Esophagus muscularis mucosa (tissue), 3 donors: ENCODE results near the gene PLXDC1.

Experiments used
- CTCF ChIP-seq, 3 experiments: fragments of 200-600 bp in 2 of 3; fragments of 450-650 bp in 1 of 3; sonication (generic) in 2 of 3; IDR thresholded peaks; one replicate each; pipeline ENCODE4 v1.5.1; 2017 to 2019; ENCODE audit warnings: antibody characterized with exemption in 3 of 3, mild to moderate bottlenecking in 2 of 3, moderate library complexity in 1 of 3
- POLR2A ChIP-seq: fragments of 450-650 bp; IDR thresholded peaks from one replicate; pipeline ENCODE4 v1.6.1; 2017; ENCODE audit warnings: antibody characterized with exemption, moderate library complexity, mild to moderate bottlenecking, low read depth
- POLR2AphosphoS5 ChIP-seq, 2 donors: sonication (generic); formaldehyde crosslinking; IDR thresholded peaks; one replicate each; pipeline ENCODE4 v1.6.1; 2017; ENCODE audit warnings: antibody characterized with exemption in 2 of 2

DNA sequence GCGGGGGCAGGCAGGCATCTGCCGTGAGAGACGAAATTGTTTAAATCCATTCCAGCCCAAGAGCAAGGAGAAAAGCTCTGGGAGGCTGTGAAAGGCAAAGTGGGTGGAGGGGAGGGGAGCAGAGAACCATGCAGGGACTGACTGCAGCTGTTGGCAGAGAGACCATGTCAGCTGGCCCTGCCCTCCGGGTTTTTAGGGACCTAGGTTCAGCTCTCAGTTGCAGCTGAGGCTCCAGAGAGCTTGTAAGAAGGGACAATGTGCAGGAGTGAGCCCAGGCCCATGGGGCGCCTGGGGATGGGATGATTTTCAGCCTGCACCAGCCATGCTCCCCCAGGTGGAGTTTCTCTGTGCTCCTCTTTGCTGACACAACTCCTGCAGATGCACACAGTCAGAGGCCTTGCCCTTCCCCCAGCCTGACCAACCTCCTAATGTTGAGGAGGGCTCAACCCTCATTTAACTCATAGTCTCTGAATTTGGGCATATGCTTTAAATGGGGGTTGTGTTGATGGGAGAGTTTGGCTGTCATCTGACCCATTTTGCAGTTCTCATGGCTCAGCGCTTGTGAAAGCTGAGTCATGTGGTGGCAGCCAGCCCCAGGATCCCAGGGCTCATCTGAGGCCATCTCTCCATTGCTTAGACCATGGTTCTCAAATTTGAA, 70.9 kb downstream of the PLXDC1 start:
- TF ChIP-seq CTCF (IDR thresholded peaks at IDR 0.05) (no peak), POLR2A (no peak), POLR2AphosphoS5 (IDR thresholded peaks at IDR 0.05) (peak in 1 of 2 donors; percentile 6)
